Aorta (tissue), 5 donors: ENCODE data around the gene ARHGAP28. TPM values are rescaled to one million over a fixed set of nuclear protein-coding genes. Genes with fewer than 3 reads are reported as not detected.

ENCODE experiments used
- ATAC-seq: fragments of 200-7000 bp; cut with Tn5 transposase; one replicate; pipeline ENCODE4 v1.9.1; 2022; ENCODE audit warnings: moderate library complexity; ENCODE audit not compliant: low FRiP score
- DNase-seq, 2 donors: peaks; one replicate each; pipeline ENCODE4 v3.0.0-alpha.2; 2020
- H3K27ac ChIP-seq, 2 donors: one replicate each; pipeline ENCODE4 v1.5.1; 2013; ENCODE audit warnings: low read length in 2 of 2, mild to moderate bottlenecking in 2 of 2, moderate library complexity in 2 of 2, control low read depth in 1 of 2, inconsistent platforms in 1 of 2, low read depth in 1 of 2
- H3K27me3 ChIP-seq, 2 donors: one replicate each; pipeline ENCODE4 v1.6.1; 2013; ENCODE audit warnings: control low read depth in 1 of 2, low read length in 1 of 2, mild to moderate bottlenecking in 1 of 2, moderate library complexity in 1 of 2; ENCODE audit not compliant: insufficient read depth in 2 of 2, control insufficient read depth in 1 of 2
- H3K36me3 ChIP-seq, 2 donors: one replicate each; pipeline ENCODE4 v1.6.1; 2013; ENCODE audit warnings: control low read depth in 1 of 2, low read length in 1 of 2, mild to moderate bottlenecking in 1 of 2; ENCODE audit not compliant: insufficient read depth in 2 of 2, control insufficient read depth in 1 of 2
- H3K4me1 ChIP-seq, 2 donors: one replicate each; pipeline ENCODE4 v1.6.1; 2013; ENCODE audit warnings: low read length in 2 of 2, control low read depth in 1 of 2, mild to moderate bottlenecking in 1 of 2, moderate library complexity in 1 of 2; ENCODE audit not compliant: insufficient read depth in 2 of 2, control insufficient read depth in 1 of 2
- H3K4me3 ChIP-seq, 2 donors: one replicate each; pipeline ENCODE4 v1.5.1; 2013; ENCODE audit warnings: low read length in 2 of 2, control low read depth in 1 of 2, mild to moderate bottlenecking in 1 of 2
- H3K9me3 ChIP-seq: one replicate; pipeline ENCODE4 v1.6.1; 2013; ENCODE audit warnings: mild to moderate bottlenecking, low read length; ENCODE audit not compliant: control insufficient read depth
- WGBS, 2 donors: extraction: QIAGEN DNeasy Blood & Tissue Kit; methylation state at CpG; one replicate each; pipeline ENCODE4 v1.1.7; 2013; 5-methylcytosine and 5-hydroxymethylcytosine counted together
- intact Hi-C, 2 donors: fragments of 100-400 bp; cut with DNase I; formaldehyde crosslinking; loops; one replicate each; pipeline versions ENCODE4 v1.14.2 to v1.15.0; 2022
- polyA plus RNA-seq, 2 donors: library from polyadenylated mRNA; stranded (reverse); fragments of 200-250 nt; gene quantifications; one replicate each; pipeline ENCODE4 v1.2.3, GENCODE V29; 2013
- total RNA-seq, 2 donors: library from RNA; stranded (reverse); fragmentation: NEBNext Ultra II Directional; extraction: Animal tissue kit (Norgen Biotek cat#: 25700); gene quantifications; one replicate each; pipeline ENCODE4 v1.2.1, GENCODE V29; 2021
- donor health status: healthy with polysubstance abuse.
- donor health status: Bipolar disorder and iron deficiency.
- donor health status: DM: no; HTN: no; CAD: no.
- donor health status: DM: no; HTN: no; CAD: no.
- donor health status: DM: yes; HTN: yes; CAD: no.

ARHGAP28 gene
- total and polyA plus RNA-seq, 4 donors = 0.05 to 8.6 (median 3.0) TPM

DNA sequence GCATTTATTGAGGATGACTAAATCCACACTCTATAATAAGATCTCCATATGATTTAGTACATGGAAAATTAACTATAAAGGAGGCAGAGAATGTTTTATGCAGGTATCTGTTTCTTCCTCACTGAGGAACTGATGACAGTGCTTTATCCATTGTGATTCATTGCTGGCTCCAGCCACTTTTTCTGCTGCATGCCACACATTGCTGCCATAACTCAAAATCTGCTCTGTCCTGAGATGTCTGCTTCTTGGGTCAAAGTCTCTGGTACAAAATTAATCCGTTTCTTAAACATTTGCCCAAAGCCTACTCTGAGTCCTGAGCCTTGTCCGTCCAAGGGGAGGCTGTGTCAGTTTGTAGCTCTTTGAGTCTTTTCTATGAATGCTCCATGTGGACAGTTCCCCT is 15.5 kb upstream of the ARHGAP28 start:
- H3K4me3 ChIP-seq = no peak overlapping the region
- H3K27ac ChIP-seq = no peak overlapping the region
- intact Hi-C loops = no loop called here
- no peak for ATAC-seq
- no peak for DNase-seq
- no peaks in the 10 kb centered on the region for H3K27me3 ChIP-seq
- H3K4me1 ChIP-seq = no peaks in the 10 kb centered on the region
- 34 to 47% methylated on average over 2 of the region's 2 CpGs for WGBS, 2 donors
- no peaks in the 10 kb centered on the region for H3K9me3 ChIP-seq
- H3K36me3 ChIP-seq = no peaks in the 10 kb centered on the region

DNA sequence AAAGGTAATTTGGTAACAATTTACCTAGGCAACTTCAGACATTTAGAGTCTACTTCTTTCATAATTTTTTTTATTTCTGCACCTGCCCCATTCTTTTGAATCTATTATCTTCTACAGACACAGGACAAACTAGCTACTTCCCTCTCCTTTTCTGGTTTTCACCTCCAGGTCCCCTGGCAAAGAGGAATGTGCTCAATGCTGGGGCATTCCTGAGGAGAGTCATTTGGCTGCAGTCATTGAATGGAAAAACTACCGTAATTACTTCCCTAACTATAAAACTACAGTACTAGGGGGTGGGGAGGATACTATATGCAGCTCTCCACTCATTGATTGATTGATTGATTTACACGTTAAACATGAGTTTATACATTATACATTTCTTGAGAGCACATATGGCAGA is 11.2 kb upstream of the ARHGAP28 start:
- DNase-seq (no peak), ATAC-seq (no peak)
- no peaks in the 10 kb centered on the region for H3K9me3 ChIP-seq
- no peak overlapping the region for H3K4me3 ChIP-seq
- intact Hi-C loops = no loop called here
- peaks cover 0 to 2% of the 10 kb centered on the region in 2 donors for H3K27me3 ChIP-seq
- WGBS, 2 donors = 64 to 71% methylated on average over 2 of the region's 2 CpGs
- H3K36me3 ChIP-seq = no peaks in the 10 kb centered on the region
- H3K27ac ChIP-seq = no peak overlapping the region
- no peaks in the 10 kb centered on the region for H3K4me1 ChIP-seq

DNA sequence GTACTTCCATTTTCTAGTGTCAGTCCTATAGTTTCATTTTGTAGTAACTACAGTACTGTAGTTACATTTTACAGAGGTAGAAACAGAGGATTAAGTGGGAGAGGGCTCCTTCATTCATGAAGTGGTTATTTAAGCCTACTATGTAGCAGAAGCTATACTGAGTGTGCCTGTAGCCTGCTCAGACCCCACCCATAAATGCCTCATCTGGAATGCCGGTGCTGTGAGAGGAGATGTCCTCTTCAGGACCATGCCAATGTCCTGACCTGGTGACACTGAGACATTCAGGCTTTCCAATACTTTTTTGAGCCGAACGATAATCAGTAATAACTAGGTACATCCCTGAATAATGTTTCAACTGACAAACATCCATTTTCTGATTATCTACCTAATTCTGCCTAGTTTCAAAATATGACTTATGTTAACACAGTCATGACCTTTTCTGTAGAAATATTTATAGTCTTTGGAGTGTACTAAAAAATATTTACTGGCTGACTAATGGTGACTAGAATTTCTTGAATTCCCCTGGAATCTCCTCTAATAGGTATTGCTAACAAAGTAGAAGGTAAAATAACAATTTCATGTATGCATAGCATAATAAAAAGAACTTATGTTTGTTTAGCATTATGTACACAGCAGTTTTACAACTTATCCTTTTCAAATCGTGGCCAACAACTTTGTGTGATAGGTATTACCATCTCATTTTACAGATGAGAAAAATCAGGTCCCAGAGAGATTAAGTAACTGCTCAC is 10.2 kb upstream of the ARHGAP28 start:
- no peaks in the 10 kb centered on the region for H3K4me1 ChIP-seq
- DNase-seq (no peak), ATAC-seq (no peak)
- intact Hi-C loops = no loop called here
- WGBS, 2 donors = 60% methylated on average over 4 of the region's 4 CpGs
- H3K27ac ChIP-seq = no peak overlapping the region
- no peak overlapping the region for H3K4me3 ChIP-seq
- H3K9me3 ChIP-seq = no peaks in the 10 kb centered on the region
- no peaks in the 10 kb centered on the region for H3K36me3 ChIP-seq
- H3K27me3 ChIP-seq = peaks cover 0 to 2% of the 10 kb centered on the region in 2 donors

DNA sequence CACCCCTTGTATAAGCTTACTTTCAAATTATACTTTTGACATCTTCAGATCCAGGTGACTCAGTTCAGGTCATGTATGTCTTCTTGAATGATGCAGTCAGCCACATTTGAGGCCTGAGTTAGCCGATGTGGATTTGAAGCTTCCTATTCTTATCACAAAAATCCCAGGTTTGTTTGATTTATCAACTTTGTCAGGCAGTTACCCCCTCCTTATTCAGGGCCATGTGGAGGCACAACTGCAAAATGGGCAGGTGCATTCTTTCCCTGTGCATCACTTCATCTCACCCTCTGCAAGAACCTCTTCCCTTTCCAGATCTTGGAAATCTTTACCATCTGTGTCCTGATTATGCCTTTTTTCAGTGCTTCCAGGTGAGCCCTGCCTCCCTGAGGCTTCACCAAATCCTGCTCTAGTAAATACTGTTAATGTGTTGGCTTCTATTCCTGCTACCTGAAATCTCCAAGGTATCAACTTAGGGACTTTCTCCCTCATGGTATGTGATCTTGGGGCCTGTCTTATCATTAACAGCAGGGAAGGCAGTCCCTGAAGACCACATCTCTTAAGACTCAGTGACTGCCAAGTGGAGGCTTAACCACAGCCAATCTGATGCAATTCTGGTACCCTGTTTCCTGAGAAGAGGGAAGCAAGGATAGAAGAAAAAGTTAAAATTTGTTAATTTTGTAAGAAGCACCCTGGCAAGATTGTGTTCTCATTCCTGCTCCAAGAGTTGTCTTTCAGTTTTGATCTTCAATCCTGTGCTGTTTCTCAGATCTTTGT is 9.4 kb upstream of the ARHGAP28 start:
- H3K27me3 ChIP-seq = peaks cover 0 to 2% of the 10 kb centered on the region in 2 donors
- H3K36me3 ChIP-seq = no peaks in the 10 kb centered on the region
- intact Hi-C loops = no loop called here
- no peaks in the 10 kb centered on the region for H3K4me1 ChIP-seq
- no peak for DNase-seq
- WGBS, 2 donors = 29 to 81% methylated on average over 1 of the region's 1 CpG
- ATAC-seq = no peak
- H3K27ac ChIP-seq = no peak overlapping the region
- no peak overlapping the region for H3K4me3 ChIP-seq
- no peaks in the 10 kb centered on the region for H3K9me3 ChIP-seq

DNA sequence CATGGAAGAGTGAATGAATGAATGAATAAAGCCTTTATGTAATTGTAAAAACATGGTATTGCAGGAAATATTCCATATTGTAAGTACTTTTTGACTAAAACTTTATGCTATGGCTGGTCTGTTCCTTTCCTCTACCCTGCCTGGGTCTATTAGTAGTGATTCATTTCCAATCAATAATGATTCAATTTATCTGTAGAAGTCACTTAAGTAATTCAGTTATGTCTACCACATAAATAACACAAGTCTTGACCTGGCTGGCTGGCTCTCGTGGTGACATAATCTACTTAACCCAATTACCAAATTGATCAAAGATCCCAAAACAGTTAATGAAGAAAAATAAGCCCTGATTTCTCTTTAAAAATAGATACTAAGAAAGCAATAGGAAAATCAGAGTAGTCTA is 7.8 kb upstream of the ARHGAP28 start:
- intact Hi-C loops = no loop called here
- Histone ChIP-seq H3K9me3 (no peaks in the 10 kb centered on the region), H3K27me3 (peaks cover 0 to 2% of the 10 kb centered on the region in 2 donors), H3K4me3 (no peak overlapping the region), H3K4me1 (no peaks in the 10 kb centered on the region), H3K27ac (no peak overlapping the region), H3K36me3 (no peaks in the 10 kb centered on the region)
- no peak for DNase-seq
- no peak for ATAC-seq
- WGBS, 2 donors = 88% methylated on average over 1 of the region's 1 CpG

DNA sequence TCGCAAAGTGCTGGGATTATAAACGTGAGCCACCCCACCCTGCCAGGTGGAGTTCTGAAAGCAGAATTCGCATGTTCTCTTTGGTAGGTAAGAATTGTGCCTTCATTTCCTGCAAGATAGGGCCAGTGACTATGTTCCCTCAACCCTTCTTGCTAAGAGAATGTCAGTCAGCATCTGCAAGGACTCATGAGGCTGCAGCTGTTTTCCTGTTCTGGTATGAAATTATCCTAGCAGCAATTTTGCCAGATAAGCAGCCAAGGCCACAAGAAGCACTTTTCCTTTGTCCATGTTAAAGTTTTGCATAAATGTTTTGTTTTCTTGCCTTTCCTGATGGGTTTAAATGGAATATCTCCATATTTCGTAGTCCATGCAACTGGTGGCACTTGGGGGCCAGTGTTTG is 6.8 kb upstream of the ARHGAP28 start:
- no peak overlapping the region for H3K27ac ChIP-seq
- DNase-seq = no peak
- no peak for ATAC-seq
- H3K4me1 ChIP-seq = no peaks in the 10 kb centered on the region
- 89 to 92% methylated on average over 4 of the region's 4 CpGs for WGBS, 2 donors
- intact Hi-C loops = no loop called here
- H3K4me3 ChIP-seq = no peak overlapping the region
- H3K9me3 ChIP-seq = no peaks in the 10 kb centered on the region
- H3K36me3 ChIP-seq = no peaks in the 10 kb centered on the region
- peaks cover 0 to 2% of the 10 kb centered on the region in 2 donors for H3K27me3 ChIP-seq

DNA sequence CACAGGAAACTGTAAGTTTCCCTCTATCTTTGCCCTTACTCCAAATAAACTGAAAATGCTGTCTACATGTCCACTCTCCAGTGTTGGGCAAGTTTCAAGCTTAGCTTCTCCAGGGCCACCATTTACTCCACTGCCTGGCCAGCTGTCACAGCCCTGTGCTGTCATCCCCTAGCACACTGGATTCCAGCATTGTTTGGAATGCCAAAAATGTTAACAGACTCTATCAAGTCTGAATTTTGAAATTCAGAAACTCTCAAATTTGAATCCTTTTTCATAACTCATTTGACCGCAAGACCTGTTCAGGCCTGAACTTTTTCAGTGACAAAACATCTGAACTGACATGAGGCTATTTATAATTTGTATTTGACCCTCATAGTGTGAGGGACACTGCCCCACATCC is 5.2 kb upstream of the ARHGAP28 start:
- no peak overlapping the region for H3K27ac ChIP-seq
- no peak overlapping the region for H3K4me3 ChIP-seq
- no peaks in the 10 kb centered on the region for H3K36me3 ChIP-seq
- WGBS, 2 donors = 94 to 97% methylated on average over 1 of the region's 1 CpG
- H3K9me3 ChIP-seq = no peaks in the 10 kb centered on the region
- intact Hi-C loops = no loop called here
- peaks cover 0 to 2% of the 10 kb centered on the region in 2 donors for H3K27me3 ChIP-seq
- ATAC-seq (no peak), DNase-seq (no peak)
- H3K4me1 ChIP-seq = no peaks in the 10 kb centered on the region

DNA sequence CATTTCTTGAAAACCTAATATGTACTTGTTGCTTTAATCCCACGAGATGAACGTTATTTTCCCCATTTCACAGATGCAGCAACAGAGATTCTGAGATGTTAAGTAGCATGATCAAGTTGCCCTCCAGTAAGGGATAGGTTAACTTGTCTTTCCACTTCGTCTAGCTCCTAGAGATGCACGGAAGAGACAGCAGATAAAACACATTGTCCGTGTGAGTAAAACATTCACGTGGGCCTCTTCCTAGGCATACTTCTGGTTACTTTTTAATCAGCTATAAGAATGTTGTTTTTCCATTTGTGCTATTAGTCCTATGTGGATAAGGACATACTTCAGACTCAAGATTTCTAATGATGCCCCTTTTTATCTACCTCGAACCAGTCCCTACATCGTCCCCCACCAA is 1.2 kb upstream of the ARHGAP28 start:
- Histone ChIP-seq H3K9me3 (no peaks in the 10 kb centered on the region), H3K4me3 (no peak overlapping the region), H3K36me3 (no peaks in the 10 kb centered on the region), H3K27ac (no peak overlapping the region), H3K4me1 (no peaks in the 10 kb centered on the region), H3K27me3 (no peaks in the 10 kb centered on the region)
- WGBS, 2 donors = 62 to 73% methylated on average over 8 of the region's 8 CpGs
- intact Hi-C loops = no loop called here
- ATAC-seq (no peak), DNase-seq (no peak)

DNA sequence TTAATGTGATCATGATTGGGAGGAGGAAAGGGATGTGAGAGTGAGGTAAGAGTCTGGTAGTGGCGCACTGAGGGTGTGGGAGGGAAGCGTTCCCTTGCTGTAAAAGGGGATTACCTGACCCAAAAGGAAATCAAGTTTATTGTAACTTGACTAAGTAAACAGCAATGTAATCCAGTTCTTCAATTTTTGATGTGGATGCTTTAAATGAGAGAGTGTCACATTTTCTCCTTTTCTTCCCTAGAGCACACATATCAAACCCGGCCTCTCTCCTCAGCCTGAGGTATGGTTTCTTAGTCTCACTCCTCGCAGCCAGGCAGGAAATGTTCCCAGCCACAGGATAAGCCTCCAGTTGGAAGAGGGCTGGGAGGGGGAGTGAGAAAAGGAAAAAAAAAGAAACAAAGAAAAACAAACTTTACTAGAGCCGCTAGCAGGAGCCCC is 688 bp upstream of the ARHGAP28 start:
- Histone ChIP-seq H3K9me3 (no peaks in the 10 kb centered on the region), H3K4me3 (peak overlapping the region in 1 of 2 donors; percentile 44), H3K36me3 (no peaks in the 10 kb centered on the region), H3K4me1 (no peaks in the 10 kb centered on the region), H3K27me3 (no peaks in the 10 kb centered on the region), H3K27ac (no peak overlapping the region)
- 27 to 33% methylated on average over 5 of the region's 5 CpGs for WGBS, 2 donors
- ATAC-seq = no peak
- intact Hi-C loops = no loop called here
- DNase-seq = no peak
